ENCODE measurements around the gene CSNK1E.

CSNK1E gene

GRCh38 chr22:38335077-38335476 lies 17.8 kb upstream of the CSNK1E start:
- FAIRE-seq (no peak), DNase-seq (ENCODE audit: low spot score) (no peak)

GRCh38 chr22:38327805-38328204 lies 10.6 kb upstream of the CSNK1E start:
- DNase-seq (ENCODE audit: low spot score) (peak; percentile 63), FAIRE-seq (peak; percentile 82)

GRCh38 chr22:38327396-38327795 lies 10.2 kb upstream of the CSNK1E start:
- no peak for FAIRE-seq
- DNase-seq (ENCODE audit: low spot score) = no peak

GRCh38 chr22:38325587-38325986 lies 8.4 kb upstream of the CSNK1E start:
- no peak for FAIRE-seq
- DNase-seq (ENCODE audit: low spot score) = no peak

- DNase-seq (ENCODE audit: low spot score) (no peak), FAIRE-seq (no peak)
Measured at GRCh38 chr22:38320605-38321402, 3.6 kb upstream of the CSNK1E start.

- DNase-seq (ENCODE audit: low spot score) (no peak), FAIRE-seq (no peak)
Measured at GRCh38 chr22:38318792-38319773, 1.9 kb upstream of the CSNK1E start.

- peak; percentile 92 for DNase-seq (ENCODE audit: low spot score)
- no peak for FAIRE-seq
Measured at GRCh38 chr22:38317995-38318715, 922 bp upstream of the CSNK1E start.

GRCh38 chr22:38316364-38317121 lies 690 bp downstream of the CSNK1E start:
- FAIRE-seq (no peak), DNase-seq (ENCODE audit: low spot score) (peak; percentile 80)

GRCh38 chr22:38315823-38316363 lies 1.3 kb downstream of the CSNK1E start:
- DNase-seq (ENCODE audit: low spot score) = peak; percentile 44
- FAIRE-seq = no peak

GRCh38 chr22:38314933-38315822 lies 2.1 kb downstream of the CSNK1E start:
- DNase-seq (ENCODE audit: low spot score) (no peak), FAIRE-seq (no peak)

- no peak for FAIRE-seq
Measured at GRCh38 chr22:38314051-38314932, 2.9 kb downstream of the CSNK1E start.

GRCh38 chr22:38313384-38313955 lies 3.8 kb downstream of the CSNK1E start:
- FAIRE-seq = no peak

More at GRCh38 chr22:38314051-38314932, 2.9 kb downstream of the CSNK1E start:
- DNase-seq (ENCODE audit: low spot score) = peak; percentile 36

GRCh38 chr22:38312261-38312800 lies 4.9 kb downstream of the CSNK1E start:
- no peak for DNase-seq (ENCODE audit: low spot score)
- no peak for FAIRE-seq

More at GRCh38 chr22:38313384-38313955, 3.8 kb downstream of the CSNK1E start:
- peak; percentile 63 for DNase-seq (ENCODE audit: low spot score)

GRCh38 chr22:38311323-38311620 lies 6.0 kb downstream of the CSNK1E start:
- FAIRE-seq (no peak), DNase-seq (ENCODE audit: low spot score) (no peak)

- FAIRE-seq (no peak), DNase-seq (ENCODE audit: low spot score) (no peak)
Measured at GRCh38 chr22:38310518-38311322, 6.5 kb downstream of the CSNK1E start.

GRCh38 chr22:38309614-38310517 lies 7.4 kb downstream of the CSNK1E start:
- FAIRE-seq (no peak), DNase-seq (ENCODE audit: low spot score) (no peak)

Measured in urothelium cell line (cell line).